Measurements from ENCODE around the gene NOS3. TPM values are rescaled to one million over a fixed set of nuclear protein-coding genes. Genes with fewer than 3 reads are reported as not detected.

Gene NOS3
- total and polyA plus RNA-seq, 9 of the 15 experiments (the other 6 are each of a cell fraction or from before 2014, with no cell fraction given) = 1.1 to 121 (median 23.6) TPM

GRCh38 chr7:151062111-151062398 is 71.2 kb downstream of the NOS3 start (continued):
- TF ChIP-seq, protein P1, sequence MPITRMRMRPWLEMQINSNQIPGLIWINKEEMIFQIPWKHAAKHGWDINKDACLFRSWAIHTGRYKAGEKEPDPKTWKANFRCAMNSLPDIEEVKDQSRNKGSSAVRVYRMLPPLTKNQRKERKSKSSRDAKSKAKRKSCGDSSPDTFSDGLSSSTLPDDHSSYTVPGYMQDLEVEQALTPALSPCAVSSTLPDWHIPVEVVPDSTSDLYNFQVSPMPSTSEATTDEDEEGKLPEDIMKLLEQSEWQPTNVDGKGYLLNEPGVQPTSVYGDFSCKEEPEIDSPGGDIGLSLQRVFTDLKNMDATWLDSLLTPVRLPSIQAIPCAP (CRISPR knock-in tag; IDR thresholded peaks at IDR 0.05; ENCODE audit: borderline replicate concordance) = no peak
- TF ChIP-seq, protein P2, sequence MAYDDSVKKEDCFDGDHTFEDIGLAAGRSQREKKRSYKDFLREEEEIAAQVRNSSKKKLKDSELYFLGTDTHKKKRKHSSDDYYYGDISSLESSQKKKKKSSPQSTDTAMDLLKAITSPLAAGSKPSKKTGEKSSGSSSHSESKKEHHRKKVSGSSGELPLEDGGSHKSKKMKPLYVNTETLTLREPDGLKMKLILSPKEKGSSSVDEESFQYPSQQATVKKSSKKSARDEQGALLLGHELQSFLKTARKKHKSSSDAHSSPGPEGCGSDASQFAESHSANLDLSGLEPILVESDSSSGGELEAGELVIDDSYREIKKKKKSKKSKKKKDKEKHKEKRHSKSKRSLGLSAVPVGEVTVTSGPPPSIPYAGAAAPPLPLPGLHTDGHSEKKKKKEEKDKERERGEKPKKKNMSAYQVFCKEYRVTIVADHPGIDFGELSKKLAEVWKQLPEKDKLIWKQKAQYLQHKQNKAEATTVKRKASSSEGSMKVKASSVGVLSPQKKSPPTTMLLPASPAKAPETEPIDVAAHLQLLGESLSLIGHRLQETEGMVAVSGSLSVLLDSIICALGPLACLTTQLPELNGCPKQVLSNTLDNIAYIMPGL (CRISPR knock-in tag; IDR thresholded peaks at IDR 0.05) = no peak
- TF ChIP-seq TCF7L2 (IDR thresholded peaks at IDR 0.05; ENCODE audit: low read depth, low read length) (no peak), HNRNPK (IDR thresholded peaks at IDR 0.05; ENCODE audit: low read depth, low read length, poor library complexity, severe bottlenecking) (no peak), GATAD2B (IDR thresholded peaks at IDR 0.05; ENCODE audit: borderline replicate concordance) (no peak), RBM17 (IDR thresholded peaks at IDR 0.05; ENCODE audit: borderline replicate concordance, low read depth, low read length) (no peak), KAT2B (IDR thresholded peaks at IDR 0.05; ENCODE audit: low read depth, low read length) (no peak), ZNF717 (CRISPR knock-in tag; IDR thresholded peaks at IDR 0.05) (no peak), ZEB2 (IDR thresholded peaks at IDR 0.05) (no peak), ZFP30 (CRISPR knock-in tag; IDR thresholded peaks at IDR 0.05; ENCODE audit: borderline replicate concordance) (no peak), ZNF318 (IDR thresholded peaks at IDR 0.05; ENCODE audit: borderline replicate concordance in 1 of 2, low read depth in 1 of 2) (no peak), TARDBP (IDR thresholded peaks at IDR 0.05) (no peak), ZNF551 (CRISPR knock-in tag; IDR thresholded peaks at IDR 0.05) (no peak)
- TF ChIP-seq, protein P3, sequence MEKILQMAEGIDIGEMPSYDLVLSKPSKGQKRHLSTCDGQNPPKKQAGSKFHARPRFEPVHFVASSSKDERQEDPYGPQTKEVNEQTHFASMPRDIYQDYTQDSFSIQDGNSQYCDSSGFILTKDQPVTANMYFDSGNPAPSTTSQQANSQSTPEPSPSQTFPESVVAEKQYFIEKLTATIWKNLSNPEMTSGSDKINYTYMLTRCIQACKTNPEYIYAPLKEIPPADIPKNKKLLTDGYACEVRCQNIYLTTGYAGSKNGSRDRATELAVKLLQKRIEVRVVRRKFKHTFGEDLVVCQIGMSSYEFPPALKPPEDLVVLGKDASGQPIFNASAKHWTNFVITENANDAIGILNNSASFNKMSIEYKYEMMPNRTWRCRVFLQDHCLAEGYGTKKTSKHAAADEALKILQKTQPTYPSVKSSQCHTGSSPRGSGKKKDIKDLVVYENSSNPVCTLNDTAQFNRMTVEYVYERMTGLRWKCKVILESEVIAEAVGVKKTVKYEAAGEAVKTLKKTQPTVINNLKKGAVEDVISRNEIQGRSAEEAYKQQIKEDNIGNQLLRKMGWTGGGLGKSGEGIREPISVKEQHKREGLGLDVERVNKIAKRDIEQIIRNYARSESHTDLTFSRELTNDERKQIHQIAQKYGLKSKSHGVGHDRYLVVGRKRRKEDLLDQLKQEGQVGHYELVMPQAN (IDR thresholded peaks at IDR 0.05; ENCODE audit: borderline replicate concordance) = no peak
- TF ChIP-seq, protein P4, sequence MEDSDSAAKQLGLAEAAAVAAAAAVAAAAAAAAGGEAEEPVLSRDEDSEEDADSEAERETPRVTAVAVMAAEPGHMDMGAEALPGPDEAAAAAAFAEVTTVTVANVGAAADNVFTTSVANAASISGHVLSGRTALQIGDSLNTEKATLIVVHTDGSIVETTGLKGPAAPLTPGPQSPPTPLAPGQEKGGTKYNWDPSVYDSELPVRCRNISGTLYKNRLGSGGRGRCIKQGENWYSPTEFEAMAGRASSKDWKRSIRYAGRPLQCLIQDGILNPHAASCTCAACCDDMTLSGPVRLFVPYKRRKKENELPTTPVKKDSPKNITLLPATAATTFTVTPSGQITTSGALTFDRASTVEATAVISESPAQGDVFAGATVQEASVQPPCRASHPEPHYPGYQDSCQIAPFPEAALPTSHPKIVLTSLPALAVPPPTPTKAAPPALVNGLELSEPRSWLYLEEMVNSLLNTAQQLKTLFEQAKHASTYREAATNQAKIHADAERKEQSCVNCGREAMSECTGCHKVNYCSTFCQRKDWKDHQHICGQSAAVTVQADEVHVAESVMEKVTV (CRISPR knock-in tag; IDR thresholded peaks at IDR 0.05) = no peak

All from K562 (cell line).